ENCODE measurements around the gene ISL2. TPM values are rescaled to one million over a fixed set of nuclear protein-coding genes. Genes with fewer than 3 reads are reported as not detected.

Gene ISL2
- total RNA-seq, 1 donor = 0.21 TPM

- Histone ChIP-seq H3K9me3 (ENCODE audit: low read depth, low read length) (no peaks in the 10 kb centered on the region), H3K4me1 (ENCODE audit: insufficient read depth, low read length) (peaks cover 58% of the 10 kb centered on the region), H3K27me3 (ENCODE audit: insufficient read depth, low read length) (peaks cover 94% of the 10 kb centered on the region), H3K4me3 (ENCODE audit: low read length) (no peak overlapping the region)
Observed at GRCh38 chr15:76344893-76345582, 8.5 kb downstream of the ISL2 start.

- peaks cover 53% of the 10 kb centered on the region for H3K4me1 ChIP-seq (ENCODE audit: insufficient read depth, low read length)
- H3K4me3 ChIP-seq (ENCODE audit: low read length) = no peak overlapping the region
- no peaks in the 10 kb centered on the region for H3K9me3 ChIP-seq (ENCODE audit: low read depth, low read length)
- peaks cover 89% of the 10 kb centered on the region for H3K27me3 ChIP-seq (ENCODE audit: insufficient read depth, low read length)
Observed at GRCh38 chr15:76345583-76345879, 9.0 kb downstream of the ISL2 start.

- Histone ChIP-seq H3K4me1 (ENCODE audit: insufficient read depth, low read length) (peaks cover 48% of the 10 kb centered on the region), H3K27me3 (ENCODE audit: insufficient read depth, low read length) (peaks cover 84% of the 10 kb centered on the region), H3K4me3 (ENCODE audit: low read length) (peak overlapping the region; percentile 15), H3K9me3 (ENCODE audit: low read depth, low read length) (no peaks in the 10 kb centered on the region)
Observed at GRCh38 chr15:76345880-76346668, 9.5 kb downstream of the ISL2 start.

- no peaks in the 10 kb centered on the region for H3K9me3 ChIP-seq (ENCODE audit: low read depth, low read length)
- H3K4me1 ChIP-seq (ENCODE audit: insufficient read depth, low read length) = peaks cover 40% of the 10 kb centered on the region
- H3K4me3 ChIP-seq (ENCODE audit: low read length) = peak overlapping the region; percentile 15
- H3K27me3 ChIP-seq (ENCODE audit: insufficient read depth, low read length) = peaks cover 76% of the 10 kb centered on the region
Observed at GRCh38 chr15:76346669-76347481, 10.3 kb downstream of the ISL2 start.

- Histone ChIP-seq H3K4me3 (ENCODE audit: low read length) (no peak overlapping the region), H3K27me3 (ENCODE audit: insufficient read depth, low read length) (peaks cover 69% of the 10 kb centered on the region), H3K9me3 (ENCODE audit: low read depth, low read length) (no peaks in the 10 kb centered on the region), H3K4me1 (ENCODE audit: insufficient read depth, low read length) (peaks cover 33% of the 10 kb centered on the region)
Observed at GRCh38 chr15:76347482-76348055, 11.0 kb downstream of the ISL2 start.

GRCh38 chr15:76349301-76350070 is 12.9 kb downstream of the ISL2 start:
- peaks cover 21% of the 10 kb centered on the region for H3K4me1 ChIP-seq (ENCODE audit: insufficient read depth, low read length)
- no peak overlapping the region for H3K4me3 ChIP-seq (ENCODE audit: low read length)
- H3K27me3 ChIP-seq (ENCODE audit: insufficient read depth, low read length) = peaks cover 50% of the 10 kb centered on the region
- H3K9me3 ChIP-seq (ENCODE audit: low read depth, low read length) = no peaks in the 10 kb centered on the region

GRCh38 chr15:76353023-76353577 is 16.5 kb downstream of the ISL2 start:
- H3K9me3 ChIP-seq (ENCODE audit: low read depth, low read length) = no peaks in the 10 kb centered on the region
- H3K4me3 ChIP-seq (ENCODE audit: low read length) = no peak overlapping the region
- no peaks in the 10 kb centered on the region for H3K4me1 ChIP-seq (ENCODE audit: insufficient read depth, low read length)
- peaks cover 14% of the 10 kb centered on the region for H3K27me3 ChIP-seq (ENCODE audit: insufficient read depth, low read length)

- peaks cover 6% of the 10 kb centered on the region for H3K27me3 ChIP-seq (ENCODE audit: insufficient read depth, low read length)
- no peaks in the 10 kb centered on the region for H3K4me1 ChIP-seq (ENCODE audit: insufficient read depth, low read length)
- no peaks in the 10 kb centered on the region for H3K9me3 ChIP-seq (ENCODE audit: low read depth, low read length)
- no peak overlapping the region for H3K4me3 ChIP-seq (ENCODE audit: low read length)
Observed at GRCh38 chr15:76353903-76354302, 17.3 kb downstream of the ISL2 start.

GRCh38 chr15:76354823-76355440 is 18.4 kb downstream of the ISL2 start:
- no peaks in the 10 kb centered on the region for H3K9me3 ChIP-seq (ENCODE audit: low read depth, low read length)
- no peak overlapping the region for H3K4me3 ChIP-seq (ENCODE audit: low read length)
- no peaks in the 10 kb centered on the region for H3K27me3 ChIP-seq (ENCODE audit: insufficient read depth, low read length)
- no peaks in the 10 kb centered on the region for H3K4me1 ChIP-seq (ENCODE audit: insufficient read depth, low read length)

GRCh38 chr15:76358453-76358852 is 21.9 kb downstream of the ISL2 start:
- Histone ChIP-seq H3K27me3 (ENCODE audit: insufficient read depth, low read length) (no peaks in the 10 kb centered on the region), H3K4me3 (ENCODE audit: low read length) (no peak overlapping the region), H3K9me3 (ENCODE audit: low read depth, low read length) (no peaks in the 10 kb centered on the region), H3K4me1 (ENCODE audit: insufficient read depth, low read length) (no peaks in the 10 kb centered on the region)

GRCh38 chr15:76359152-76359551 is 22.6 kb downstream of the ISL2 start:
- Histone ChIP-seq H3K9me3 (ENCODE audit: low read depth, low read length) (no peaks in the 10 kb centered on the region), H3K4me1 (ENCODE audit: insufficient read depth, low read length) (no peaks in the 10 kb centered on the region), H3K27me3 (ENCODE audit: insufficient read depth, low read length) (no peaks in the 10 kb centered on the region), H3K4me3 (ENCODE audit: low read length) (no peak overlapping the region)

- Histone ChIP-seq H3K4me1 (ENCODE audit: insufficient read depth, low read length) (no peaks in the 10 kb centered on the region), H3K27me3 (ENCODE audit: insufficient read depth, low read length) (no peaks in the 10 kb centered on the region), H3K9me3 (ENCODE audit: low read depth, low read length) (no peaks in the 10 kb centered on the region), H3K4me3 (ENCODE audit: low read length) (no peak overlapping the region)
Observed at GRCh38 chr15:76360416-76360815, 23.8 kb downstream of the ISL2 start.

GRCh38 chr15:76363251-76363650 is 26.7 kb downstream of the ISL2 start:
- no peaks in the 10 kb centered on the region for H3K4me1 ChIP-seq (ENCODE audit: insufficient read depth, low read length)
- no peak overlapping the region for H3K4me3 ChIP-seq (ENCODE audit: low read length)
- H3K9me3 ChIP-seq (ENCODE audit: low read depth, low read length) = no peaks in the 10 kb centered on the region
- no peaks in the 10 kb centered on the region for H3K27me3 ChIP-seq (ENCODE audit: insufficient read depth, low read length)

GRCh38 chr15:76366714-76367113 is 30.1 kb downstream of the ISL2 start:
- H3K27me3 ChIP-seq (ENCODE audit: insufficient read depth, low read length) = no peaks in the 10 kb centered on the region
- H3K4me1 ChIP-seq (ENCODE audit: insufficient read depth, low read length) = no peaks in the 10 kb centered on the region
- H3K9me3 ChIP-seq (ENCODE audit: low read depth, low read length) = no peaks in the 10 kb centered on the region
- no peak overlapping the region for H3K4me3 ChIP-seq (ENCODE audit: low read length)

Measured in mononuclear cell (primary cell).